Measurements from ENCODE around the gene KLHL36. TPM values are rescaled to one million over a fixed set of nuclear protein-coding genes. Genes with fewer than 3 reads are reported as not detected.
"Not testable (repeated sequence)": the region's sequence is repeated elsewhere in the genome, so short reads cannot be mapped to it uniquely, and the experiment has no call there.

Gene KLHL36
- total RNA-seq, 1 experiment from 2014 or later = 93.6 TPM

GRCh38 chr16:84686707-84687298 lies 38.5 kb downstream of the KLHL36 start:
- no peak for DNase-seq
- CTCF ChIA-PET = interaction anchor here (1.7 kb wide), 1 partner anchor 15 kb away, joined by 4 read pairs; no protein-coding TSS in a partner anchor
- peaks cover 2% of the 10 kb centered on the region for H3K9me3 Mint-ChIP-seq (ENCODE audit: low read depth, unreplicated experiment)
- H3K27me3 Mint-ChIP-seq (ENCODE audit: unreplicated experiment) = peaks cover 45% of the 10 kb centered on the region
- intact Hi-C loops (cut with micrococcal nuclease; ENCODE audit: unreplicated experiment) = no loop called here
- H3K27ac Mint-ChIP-seq (ENCODE audit: unreplicated experiment) = no peak overlapping the region
- no peak for TF ChIP-seq CTCF (IDR thresholded peaks at IDR 0.05; ENCODE audit: unreplicated experiment)
- no peaks in the 10 kb centered on the region for H3K36me3 Mint-ChIP-seq (ENCODE audit: insufficient read depth, unreplicated experiment)
- no TSS peak for BruUV-seq (replicated peaks)
- H3K4me1 Mint-ChIP-seq (ENCODE audit: low read depth, unreplicated experiment) = peaks cover 11% of the 10 kb centered on the region
- H3K4me3 Mint-ChIP-seq (ENCODE audit: low read depth, unreplicated experiment) = no peak overlapping the region

GRCh38 chr16:84687715-84688114 lies 39.4 kb downstream of the KLHL36 start:
- Mint-ChIP-seq H3K27ac (ENCODE audit: unreplicated experiment) (no peak overlapping the region), H3K9me3 (ENCODE audit: low read depth, unreplicated experiment) (peaks cover 2% of the 10 kb centered on the region), H3K36me3 (ENCODE audit: insufficient read depth, unreplicated experiment) (no peaks in the 10 kb centered on the region), H3K27me3 (ENCODE audit: unreplicated experiment) (peaks cover 36% of the 10 kb centered on the region), H3K4me3 (ENCODE audit: low read depth, unreplicated experiment) (no peak overlapping the region), H3K4me1 (ENCODE audit: low read depth, unreplicated experiment) (peaks cover 11% of the 10 kb centered on the region)
- CTCF ChIA-PET = interaction anchor here (0.7 kb wide), 2 partner anchors 11 to 108 kb away, joined by 4 to 5 read pairs; no protein-coding TSS in a partner anchor
- DNase-seq = no peak
- intact Hi-C loops (cut with micrococcal nuclease; ENCODE audit: unreplicated experiment) = no loop called here
- TF ChIP-seq CTCF (IDR thresholded peaks at IDR 0.05; ENCODE audit: unreplicated experiment) = no peak
- no TSS peak for BruUV-seq (replicated peaks)

GRCh38 chr16:84688163-84688562 lies 39.9 kb downstream of the KLHL36 start:
- H3K36me3 Mint-ChIP-seq (ENCODE audit: insufficient read depth, unreplicated experiment); BruUV-seq (replicated peaks); H3K9me3 Mint-ChIP-seq (ENCODE audit: low read depth, unreplicated experiment); H3K27ac Mint-ChIP-seq (ENCODE audit: unreplicated experiment); CTCF ChIA-PET; DNase-seq; intact Hi-C loops (cut with micrococcal nuclease; ENCODE audit: unreplicated experiment); H3K4me3 Mint-ChIP-seq (ENCODE audit: low read depth, unreplicated experiment): not testable (repeated sequence)
- Mint-ChIP-seq H3K27me3 (ENCODE audit: unreplicated experiment) (peaks cover 33% of the 10 kb centered on the region), H3K4me1 (ENCODE audit: low read depth, unreplicated experiment) (peaks cover 11% of the 10 kb centered on the region)

GRCh38 chr16:84689111-84689510 lies 40.8 kb downstream of the KLHL36 start:
- peaks cover 23% of the 10 kb centered on the region for H3K27me3 Mint-ChIP-seq (ENCODE audit: unreplicated experiment)

More at GRCh38 chr16:84689111-84689510, 40.8 kb downstream of the KLHL36 start:
- BruUV-seq (replicated peaks) = no TSS peak
- no peak for TF ChIP-seq CTCF (IDR thresholded peaks at IDR 0.05; ENCODE audit: unreplicated experiment)
- peaks cover 11% of the 10 kb centered on the region for H3K4me1 Mint-ChIP-seq (ENCODE audit: low read depth, unreplicated experiment)
- DNase-seq = no peak
- H3K36me3 Mint-ChIP-seq (ENCODE audit: insufficient read depth, unreplicated experiment) = no peaks in the 10 kb centered on the region
- no peak overlapping the region for H3K27ac Mint-ChIP-seq (ENCODE audit: unreplicated experiment)
- intact Hi-C loops (cut with micrococcal nuclease; ENCODE audit: unreplicated experiment) = no loop called here
- CTCF ChIA-PET = no interaction called here
- H3K9me3 Mint-ChIP-seq (ENCODE audit: low read depth, unreplicated experiment) = peaks cover 2% of the 10 kb centered on the region
- no peak overlapping the region for H3K4me3 Mint-ChIP-seq (ENCODE audit: low read depth, unreplicated experiment)

Measured in Calu3 (cell line).